Measurements from ENCODE around the gene NCBP3. TPM values are rescaled to one million over a fixed set of nuclear protein-coding genes. Genes with fewer than 3 reads are reported as not detected.

Gene NCBP3
- total RNA-seq, 2 experiments from 2014 or later, result 25.0 to 29.5 TPM

DNA sequence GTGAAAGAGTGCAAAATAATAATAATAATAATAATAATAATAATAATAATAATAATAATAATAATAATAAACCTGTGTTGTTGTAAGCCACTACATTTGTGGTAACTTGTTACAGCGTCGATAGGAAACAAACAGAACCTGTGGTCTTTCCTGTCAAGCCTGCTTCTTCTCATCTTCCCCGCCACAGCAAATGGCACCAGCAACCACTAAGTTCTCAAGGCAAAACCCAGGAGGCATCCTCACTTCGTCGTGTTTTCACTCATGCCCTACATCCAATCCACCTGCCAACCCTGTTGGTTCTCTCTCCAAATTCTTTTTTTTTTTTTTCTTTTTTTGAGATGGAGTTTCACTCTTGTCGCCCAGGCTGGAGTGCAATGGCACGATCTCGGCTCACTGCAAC, 79.3 kb downstream of the NCBP3 start:
- Histone ChIP-seq H3K27me3 (ENCODE audit: control insufficient read depth in 1 of 2, insufficient read depth in 2 of 2, low read length in 2 of 2) (no peaks in the 10 kb centered on the region), H3K4me1 (ENCODE audit: insufficient read depth, low read length) (peaks cover 86% of the 10 kb centered on the region), H3K27ac (ENCODE audit: low read depth in 1 of 2, low read length in 2 of 2) (no peak overlapping the region), H3K36me3 (ENCODE audit: insufficient read depth, low read length) (no peaks in the 10 kb centered on the region), H3K9me3 (ENCODE audit: control insufficient read depth in 1 of 2, insufficient read depth in 1 of 2, low read length in 2 of 2) (peaks cover 0 to 4% of the 10 kb centered on the region in 2 experiments), H3K4me3 (ENCODE audit: low read length) (no peak overlapping the region)
- H3K27ac Mint-ChIP-seq, result peak overlapping the region; percentile 92
- H3K4me1 Mint-ChIP-seq (ENCODE audit: low read depth), result peaks cover 67% of the 10 kb centered on the region
- POLR2A ChIA-PET, result interaction anchor here (1.0 kb wide), 1 partner anchor 27 kb away, joined by 4 read pairs; no protein-coding TSS in a partner anchor
- TF ChIP-seq CTCF (IDR thresholded peaks at IDR 0.05), result no peak
- H3K9me3 Mint-ChIP-seq, result peaks cover 2% of the 10 kb centered on the region
- ATAC-seq (ENCODE audit: poor library complexity) (no peak), DNase-seq (peak in 5 of 14 experiments; percentile 19 to 75 (median 39))
- H3K27me3 Mint-ChIP-seq, result no peaks in the 10 kb centered on the region
- H3K4me3 Mint-ChIP-seq, result peak overlapping the region; percentile 54
- intact Hi-C loops (cut with DNase I, micrococcal nuclease), result no loop called here
- no peaks in the 10 kb centered on the region for H3K36me3 Mint-ChIP-seq (ENCODE audit: low read depth)
- CTCF ChIA-PET, result interaction anchor here (3.5 kb wide), 1 partner anchor 29 kb away, joined by 23 read pairs; no protein-coding TSS in a partner anchor

DNA sequence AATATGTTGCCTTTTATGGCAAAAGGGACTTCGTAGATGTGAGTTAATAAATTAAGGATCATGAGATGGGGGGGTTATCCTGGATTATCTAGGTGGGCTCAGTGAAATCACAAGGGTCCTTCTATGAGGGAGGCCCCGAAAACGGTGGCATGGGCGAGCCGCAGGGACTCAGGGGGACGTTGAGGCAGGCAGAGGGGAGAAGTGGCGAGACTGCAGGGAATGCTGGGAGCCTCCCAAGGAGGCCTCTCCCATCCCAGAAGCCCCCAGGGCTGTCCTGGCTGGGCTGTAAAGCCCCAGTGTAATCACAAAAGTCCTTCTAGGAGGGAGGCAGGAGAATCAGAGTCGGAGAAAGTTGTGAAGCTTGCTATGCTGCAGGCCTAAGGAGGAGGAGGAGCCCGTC, 80.1 kb downstream of the NCBP3 start:
- H3K36me3 ChIP-seq (ENCODE audit: insufficient read depth, low read length), result no peaks in the 10 kb centered on the region
- ATAC-seq (ENCODE audit: poor library complexity), result no peak
- H3K4me1 ChIP-seq (ENCODE audit: insufficient read depth, low read length), result peaks cover 81% of the 10 kb centered on the region
- H3K27ac Mint-ChIP-seq, result peak overlapping the region; percentile 92
- POLR2A ChIA-PET, result interaction anchor here (1.0 kb wide), 1 partner anchor 27 kb away, joined by 4 read pairs; no protein-coding TSS in a partner anchor
- peaks cover 60% of the 10 kb centered on the region for H3K4me1 Mint-ChIP-seq (ENCODE audit: low read depth)
- H3K4me3 Mint-ChIP-seq, result no peak overlapping the region
- intact Hi-C loops (cut with DNase I, micrococcal nuclease), result no loop called here
- H3K9me3 ChIP-seq (ENCODE audit: control insufficient read depth in 1 of 2, insufficient read depth in 1 of 2, low read length in 2 of 2), result peaks cover 0 to 4% of the 10 kb centered on the region in 2 experiments
- H3K9me3 Mint-ChIP-seq, result peaks cover 2% of the 10 kb centered on the region
- DNase-seq, result no peak
- H3K36me3 Mint-ChIP-seq (ENCODE audit: low read depth), result no peaks in the 10 kb centered on the region
- H3K27me3 Mint-ChIP-seq, result no peaks in the 10 kb centered on the region
- no peak overlapping the region for H3K4me3 ChIP-seq (ENCODE audit: low read length)
- CTCF ChIA-PET, result interaction anchor here (1.1 to 3.5 kb wide), 3 partner anchors 21 to 31 kb away, joined by 3 to 23 read pairs (median 5); no protein-coding TSS in a partner anchor
- no peaks in the 10 kb centered on the region for H3K27me3 ChIP-seq (ENCODE audit: control insufficient read depth in 1 of 2, insufficient read depth in 2 of 2, low read length in 2 of 2)
- H3K27ac ChIP-seq (ENCODE audit: low read depth in 1 of 2, low read length in 2 of 2), result peak overlapping the region in 1 of 2 donors; percentile 15
- TF ChIP-seq CTCF (IDR thresholded peaks at IDR 0.05), result no peak

GRCh38 chr17:3763777-3764170, 82.3 kb downstream of the NCBP3 start:
- no peak for DNase-seq
- POLR2A ChIA-PET, result no interaction called here
- Histone ChIP-seq H3K27ac (ENCODE audit: low read depth in 1 of 2, low read length in 2 of 2) (peak overlapping the region in 1 of 2 donors; percentile 48), H3K36me3 (ENCODE audit: insufficient read depth, low read length) (no peaks in the 10 kb centered on the region), H3K4me3 (ENCODE audit: low read length) (peak overlapping the region; percentile 39), H3K27me3 (ENCODE audit: control insufficient read depth in 1 of 2, insufficient read depth in 2 of 2, low read length in 2 of 2) (no peaks in the 10 kb centered on the region), H3K4me1 (ENCODE audit: insufficient read depth, low read length) (peaks cover 63% of the 10 kb centered on the region), H3K9me3 (ENCODE audit: control insufficient read depth in 1 of 2, insufficient read depth in 1 of 2, low read length in 2 of 2) (peaks cover 0 to 4% of the 10 kb centered on the region in 2 experiments)
- no peaks in the 10 kb centered on the region for H3K36me3 Mint-ChIP-seq (ENCODE audit: low read depth)
- no peak for TF ChIP-seq CTCF (IDR thresholded peaks at IDR 0.05)
- peaks cover 51% of the 10 kb centered on the region for H3K4me1 Mint-ChIP-seq (ENCODE audit: low read depth)
- ATAC-seq (ENCODE audit: poor library complexity), result no peak
- H3K27me3 Mint-ChIP-seq, result no peaks in the 10 kb centered on the region
- peaks cover 2% of the 10 kb centered on the region for H3K9me3 Mint-ChIP-seq
- H3K27ac Mint-ChIP-seq, result peak overlapping the region; percentile 74
- peak overlapping the region; percentile 54 for H3K4me3 Mint-ChIP-seq
- CTCF ChIA-PET, result interaction anchor here (0.9 kb wide), 1 partner anchor 26 kb away, joined by 3 read pairs; no protein-coding TSS in a partner anchor
- intact Hi-C loops (cut with DNase I, micrococcal nuclease), result no loop called here

All from CD4-positive, alpha-beta T cell (primary cell).